Neutrophil (primary cell): ENCODE results near the gene USP10.

Experiments
- H3K27ac ChIP-seq: fragments of 200-600 bp; sonication (generic); 2 replicates; pipeline ENCODE4 v1.5.1; 2016; ENCODE audit warnings: mild to moderate bottlenecking, moderate library complexity
- H3K27me3 ChIP-seq: fragments of 200-600 bp; sonication (generic); 2 replicates; pipeline ENCODE4 v1.6.0; 2016; ENCODE audit warnings: mild to moderate bottlenecking
- H3K36me3 ChIP-seq: fragments of 200-600 bp; sonication (generic); 2 replicates; pipeline ENCODE4 v1.5.1; 2017
- H3K4me1 ChIP-seq, 2 experiments: fragments of 200-600 bp in 1 of 2; sonication (generic) in 1 of 2; 1 replicate in 1 of 2; 2 replicates in 1 of 2; pipeline versions ENCODE4 v1.5.1 to v1.6.1; 2013 to 2016; ENCODE audit warnings: low read depth in 1 of 2, low read length in 1 of 2, mild to moderate bottlenecking in 1 of 2, moderate library complexity in 1 of 2; ENCODE audit not compliant: control insufficient read depth in 1 of 2, insufficient read depth in 1 of 2
- H3K4me3 ChIP-seq, 2 experiments: fragments of 200-600 bp in 1 of 2; sonication (generic) in 1 of 2; 1 replicate in 1 of 2; 2 replicates in 1 of 2; pipeline ENCODE4 v1.5.1; 2013 to 2016; ENCODE audit warnings: low read depth in 1 of 2, low read length in 1 of 2, mild to moderate bottlenecking in 1 of 2, moderate library complexity in 1 of 2
- H3K9me3 ChIP-seq: fragments of 200-600 bp; sonication (generic); 2 replicates; pipeline ENCODE4 v1.5.1; 2016
- CTCF ChIP-seq: fragments of 200-600 bp; sonication (generic); IDR thresholded peaks from 2 replicates; pipeline ENCODE4 v1.5.1; 2016; ENCODE audit warnings: antibody characterized with exemption

USP10 gene

GRCh38 chr16:84773312-84773711, 73.5 kb downstream of the USP10 start:
- peaks cover 41 to 47% of the 10 kb centered on the region in 2 experiments for H3K4me1 ChIP-seq
- H3K36me3 ChIP-seq, result peaks cover 11% of the 10 kb centered on the region
- H3K4me3 ChIP-seq, result no peak overlapping the region
- H3K9me3 ChIP-seq, result no peaks in the 10 kb centered on the region
- H3K27me3 ChIP-seq, result no peaks in the 10 kb centered on the region
- no peak for TF ChIP-seq CTCF
- H3K27ac ChIP-seq, result peak overlapping the region; percentile 96

DNA sequence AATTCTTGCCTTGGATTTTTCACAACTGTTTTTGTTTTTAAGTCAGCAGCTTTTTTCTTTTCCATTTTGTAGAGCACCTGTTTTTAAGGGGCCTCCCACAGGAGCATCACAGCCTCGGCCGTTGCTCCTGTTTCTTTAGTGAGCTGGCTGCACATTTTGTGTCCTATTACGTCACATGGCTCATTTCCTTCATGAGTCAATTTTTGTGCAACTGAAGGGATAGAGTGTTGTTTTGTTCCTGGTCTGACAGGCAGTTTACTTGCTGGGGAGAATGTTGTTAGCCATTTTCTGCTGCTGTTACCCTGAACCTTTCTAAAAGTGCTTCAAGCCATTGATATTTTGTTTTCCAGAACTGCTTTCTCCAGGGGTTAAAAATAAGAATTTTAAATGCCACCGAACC, 75.0 kb downstream of the USP10 start:
- no peak for TF ChIP-seq CTCF
- H3K9me3 ChIP-seq, result no peaks in the 10 kb centered on the region
- no peaks in the 10 kb centered on the region for H3K27me3 ChIP-seq
- H3K27ac ChIP-seq, result peak overlapping the region; percentile 96
- peaks cover 44 to 49% of the 10 kb centered on the region in 2 experiments for H3K4me1 ChIP-seq
- peaks cover 19% of the 10 kb centered on the region for H3K36me3 ChIP-seq
- peak overlapping the region; percentile 73 to 97 for H3K4me3 ChIP-seq

DNA sequence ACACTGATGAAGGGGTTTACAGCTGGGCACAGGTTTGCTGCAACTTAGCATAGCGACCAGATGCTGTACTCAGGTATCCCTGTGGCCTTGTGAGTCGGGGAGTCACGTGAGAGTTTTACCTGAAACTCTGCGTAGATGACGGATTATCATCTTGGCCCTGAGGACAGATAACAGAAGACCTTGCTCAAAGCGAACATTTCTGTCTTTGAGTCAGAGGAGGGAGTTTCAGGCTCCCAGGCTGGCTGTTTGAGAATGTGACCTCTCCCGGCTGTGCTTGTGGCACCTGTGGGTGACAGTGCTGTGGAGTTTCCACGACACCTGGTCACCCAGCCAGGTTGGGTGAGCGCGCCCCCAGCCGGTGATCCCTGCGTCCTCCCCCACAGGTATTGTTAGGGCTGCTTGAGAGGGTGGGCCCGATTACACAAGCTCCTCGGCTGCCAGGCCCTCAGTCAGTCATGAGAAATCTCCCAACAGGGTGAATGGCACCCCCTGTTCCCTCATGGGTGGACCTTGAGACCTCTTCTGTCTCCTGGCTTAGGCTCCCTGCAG, 75.5 kb downstream of the USP10 start:
- Histone ChIP-seq H3K36me3 (peaks cover 24% of the 10 kb centered on the region), H3K4me3 (peak overlapping the region; percentile 73 to 97), H3K27ac (peak overlapping the region; percentile 96), H3K27me3 (no peaks in the 10 kb centered on the region), H3K4me1 (peaks cover 44 to 49% of the 10 kb centered on the region in 2 experiments), H3K9me3 (no peaks in the 10 kb centered on the region)
- no peak for TF ChIP-seq CTCF

GRCh38 chr16:84777435-84777834, 77.6 kb downstream of the USP10 start:
- H3K27ac ChIP-seq, result peak overlapping the region; percentile 96
- H3K9me3 ChIP-seq, result no peaks in the 10 kb centered on the region
- TF ChIP-seq CTCF, result no peak
- H3K4me1 ChIP-seq, result peaks cover 44 to 49% of the 10 kb centered on the region in 2 experiments
- peak overlapping the region; percentile 73 to 97 for H3K4me3 ChIP-seq
- H3K27me3 ChIP-seq, result no peaks in the 10 kb centered on the region
- H3K36me3 ChIP-seq, result peaks cover 29% of the 10 kb centered on the region

- Histone ChIP-seq H3K9me3 (no peaks in the 10 kb centered on the region), H3K27me3 (no peaks in the 10 kb centered on the region), H3K4me3 (no peak overlapping the region), H3K36me3 (peaks cover 29% of the 10 kb centered on the region), H3K4me1 (peaks cover 41 to 47% of the 10 kb centered on the region in 2 experiments), H3K27ac (peak overlapping the region; percentile 96)
- no peak for TF ChIP-seq CTCF
These were observed 78.9 kb downstream of the USP10 start for GRCh38 chr16:84778720-84779119.
